LNCAP (cell line): ENCODE results near the gene SRPX.

Source experiments
- CTCF ChIP-seq: fragments of 450-650 bp; IDR thresholded peaks from 2 replicates; pipeline ENCODE4 v1.5.1; 2017; ENCODE audit warnings: mild to moderate bottlenecking

The SRPX gene

GRCh38 chrX:38099688-38100087 is 121.0 kb downstream of the SRPX start:
- no peak for TF ChIP-seq CTCF
